ENCODE results near the gene IPO4. TPM values are rescaled to one million over a fixed set of nuclear protein-coding genes. Genes with fewer than 3 reads are reported as not detected.

IPO4 gene
- total and polyA plus RNA-seq, 9 of the 15 experiments (the other 6 are each of a cell fraction or from before 2014, with no cell fraction given), result 7.3 to 122 (median 31.8) TPM

GRCh38 chr14:24146978-24147760 is 41.4 kb downstream of the IPO4 start, which contains the start of gene RNF31 (continued):
- TF ChIP-seq PKNOX1 (IDR thresholded peaks at IDR 0.05), result peak; percentile 23; the same call in 1 of the 2 replicates
- 0 out of 2 replicates have a peak, but pooled peaks have one; percentile 19 for TF ChIP-seq ARID4B (CRISPR knock-in tag; IDR thresholded peaks at IDR 0.05)
- TF ChIP-seq MYNN (IDR thresholded peaks at IDR 0.05), result no peak
- no peak for TF ChIP-seq MYNN (CRISPR knock-in tag; IDR thresholded peaks at IDR 0.05)
- no peak for TF ChIP-seq NR2C2 (CRISPR knock-in tag; IDR thresholded peaks at IDR 0.05)
- peak; percentile 92 for TF ChIP-seq NR2C2 (tag; IDR thresholded peaks at IDR 0.05)
- TF ChIP-seq ZBTB43 (CRISPR knock-in tag; IDR thresholded peaks at IDR 0.05), result no peak
- 0 out of 2 replicates have a peak, but pooled peaks have one; percentile 30 for TF ChIP-seq PML (IDR thresholded peaks at IDR 0.05; ENCODE audit: low read length)
- TF ChIP-seq SIN3A (IDR thresholded peaks at IDR 0.05; ENCODE audit: borderline replicate concordance in 2 of 2, control insufficient read depth in 1 of 2, low read depth in 2 of 2, low read length in 2 of 2), result peak; percentile 19 to 37; a peak in 1 of 4 replicates
- TF ChIP-seq DIDO1 (tag; IDR thresholded peaks at IDR 0.05; ENCODE audit: low read depth), result no peak
- TF ChIP-seq RFX7 (CRISPR knock-in tag; IDR thresholded peaks at IDR 0.05), result no peak
- TF ChIP-seq MED1 (CRISPR knock-in tag; IDR thresholded peaks at IDR 0.05; ENCODE audit: borderline replicate concordance), result no peak
- TF ChIP-seq NFE2L1 (tag; IDR thresholded peaks at IDR 0.05; ENCODE audit: borderline replicate concordance, low read depth), result no peak
- no peak for TF ChIP-seq FOXP4 (CRISPR knock-in tag; IDR thresholded peaks at IDR 0.05; ENCODE audit: borderline replicate concordance)
- no peak for TF ChIP-seq ZNF583 (CRISPR knock-in tag; IDR thresholded peaks at IDR 0.05)
- no peak for TF ChIP-seq HDGF (IDR thresholded peaks at IDR 0.05)
- 0 out of 2 replicates have a peak, but pooled peaks have one; percentile 16 for TF ChIP-seq GABPB1 (CRISPR knock-in tag; IDR thresholded peaks at IDR 0.05)
- TF ChIP-seq ZNF354B (CRISPR knock-in tag; IDR thresholded peaks at IDR 0.05), result no peak
